NCI-H128 (cell line): Measurements from ENCODE around the gene ASMTL.
"Not testable (repeated sequence)": the region's sequence is repeated elsewhere in the genome, so short reads cannot be mapped to it uniquely, and the experiment has no call there.

Experiments
- DNase-seq: peaks from one replicate; lab custom pipeline; 2025; ENCODE audit not compliant: unreplicated experiment; lab: John Stamatoyannopoulos, UW

ASMTL gene

DNA sequence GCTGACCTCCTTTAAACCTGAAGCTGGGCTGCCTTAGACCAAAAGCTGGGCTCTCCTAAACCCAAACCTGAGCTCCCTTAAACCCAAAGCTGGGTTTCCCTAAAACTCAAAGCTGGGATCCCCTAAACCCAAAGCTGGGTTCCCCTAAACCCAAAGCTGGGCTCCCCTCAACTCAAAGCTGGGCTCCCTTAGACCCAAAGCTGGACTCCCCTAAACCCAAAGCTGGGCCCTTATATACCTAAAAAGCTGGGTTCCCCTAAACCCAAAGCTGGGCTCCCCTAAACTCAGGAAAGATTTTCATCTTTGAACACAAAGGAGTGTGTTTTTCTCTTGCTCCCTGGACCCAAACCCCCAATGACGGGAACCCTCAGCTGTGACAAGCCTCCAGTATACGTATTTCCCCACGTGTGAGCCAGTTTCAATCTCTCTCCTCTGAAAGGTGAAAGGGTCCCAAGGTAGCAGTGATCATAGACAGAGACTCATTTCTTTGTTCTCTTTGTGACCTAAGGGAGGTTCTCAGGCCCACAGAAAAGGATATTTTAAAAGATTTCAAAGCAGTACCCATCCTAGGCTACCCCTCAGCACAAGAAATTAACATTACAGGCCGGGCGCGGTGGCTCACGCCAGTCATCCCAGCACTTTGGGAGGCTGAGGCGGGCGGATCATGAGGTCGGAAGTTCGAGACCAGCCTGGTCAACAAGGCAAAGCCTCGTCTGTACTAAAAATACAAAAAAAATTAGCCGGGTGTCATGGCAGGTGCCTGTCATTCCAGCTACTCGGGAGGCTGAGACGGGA, 31.3 kb upstream of the ASMTL start:
- DNase-seq = no peak

DNA sequence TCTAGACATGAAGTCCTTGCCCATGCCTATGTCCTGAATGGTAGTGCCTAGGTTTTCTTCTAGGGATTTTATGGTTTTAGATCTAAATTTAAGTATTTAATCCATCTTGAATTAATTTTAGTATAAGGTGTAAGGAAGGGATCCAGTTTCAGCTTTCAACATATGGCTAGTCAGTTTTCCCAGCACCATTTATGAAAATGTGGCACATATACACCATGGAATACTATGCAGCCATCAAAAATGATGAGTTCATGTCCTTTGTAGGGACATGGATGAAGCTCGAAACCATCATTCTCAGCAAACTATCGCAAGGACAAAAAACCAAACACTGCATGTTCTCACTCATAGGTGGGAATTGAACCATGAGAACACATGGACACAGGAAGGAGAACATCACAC, 29.8 kb upstream of the ASMTL start:
- DNase-seq = not testable (repeated sequence)

DNA sequence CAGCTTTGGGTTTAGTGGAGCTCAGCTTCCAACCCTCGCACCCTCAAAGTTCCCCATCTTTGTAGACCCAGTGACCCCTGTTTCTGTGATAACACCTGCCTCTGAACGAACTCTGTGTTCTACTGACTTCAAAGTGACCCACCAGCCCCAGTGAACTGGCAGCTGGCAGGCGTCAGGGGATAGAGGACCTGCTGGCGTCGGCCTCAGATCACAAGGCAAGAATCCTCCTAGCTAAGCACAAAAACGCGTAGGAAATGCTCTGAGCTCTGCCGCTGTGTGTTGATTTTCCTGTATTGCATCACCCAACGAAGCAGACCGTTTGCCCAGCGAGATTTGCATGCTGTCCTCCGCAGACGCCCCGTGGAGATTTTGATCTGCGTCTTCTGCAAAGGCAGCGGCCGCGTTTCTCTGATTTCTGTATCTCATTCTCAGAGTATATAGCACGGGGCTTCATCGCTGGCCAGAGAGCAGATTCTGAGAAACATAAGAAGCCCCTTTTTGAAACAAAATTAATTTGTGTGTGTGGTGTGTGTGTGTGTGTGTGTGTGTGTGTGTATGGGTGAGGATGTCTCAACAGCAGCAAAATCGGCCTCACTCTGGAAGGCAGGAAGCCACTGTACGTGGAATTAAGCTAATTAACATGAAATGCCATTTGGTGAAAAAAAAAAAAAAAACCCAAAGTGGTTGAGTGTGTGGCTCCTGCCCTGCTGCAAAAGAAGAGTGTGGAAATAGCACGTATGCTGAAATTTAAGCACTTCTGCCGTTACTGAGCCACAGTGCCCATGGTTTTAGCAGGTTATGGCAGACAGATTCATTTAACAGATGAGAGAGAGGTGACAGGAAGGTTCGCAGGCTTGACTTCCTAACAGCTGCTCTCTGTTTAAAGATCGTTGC, 29.2 kb upstream of the ASMTL start:
- no peak for DNase-seq

DNA sequence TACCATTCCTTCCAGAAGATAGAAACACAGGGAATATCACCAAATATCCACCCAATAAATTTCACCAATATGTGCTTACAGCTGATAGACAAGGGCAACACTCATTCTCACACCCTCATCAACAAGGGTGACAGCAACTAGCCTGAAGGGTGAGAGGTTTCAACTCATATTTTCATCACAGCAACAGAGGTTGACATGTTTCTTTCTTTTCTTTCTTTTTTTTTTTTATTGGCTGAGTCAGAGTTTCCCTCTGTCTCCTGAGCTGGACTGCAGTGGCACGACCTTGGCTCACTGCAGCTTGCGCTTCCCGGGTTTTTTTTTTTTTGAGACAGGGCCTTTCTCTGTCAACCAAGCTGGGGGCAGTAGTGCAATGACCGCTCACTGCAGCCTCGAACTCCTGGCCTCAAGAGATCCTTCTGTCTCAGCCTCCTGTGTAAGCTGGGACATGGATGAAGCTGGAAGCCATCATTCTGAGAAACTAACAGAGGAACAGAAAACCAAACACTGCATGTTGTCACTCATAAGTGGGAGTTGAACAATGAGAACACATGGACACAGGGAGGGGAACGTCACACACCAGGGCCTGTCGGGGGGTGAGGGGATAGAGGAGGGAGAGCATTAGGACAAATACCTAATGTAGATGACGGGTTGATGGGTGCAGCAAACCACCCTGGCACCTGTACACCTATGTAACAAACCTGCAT, 27.5 kb upstream of the ASMTL start:
- no peak for DNase-seq

DNA sequence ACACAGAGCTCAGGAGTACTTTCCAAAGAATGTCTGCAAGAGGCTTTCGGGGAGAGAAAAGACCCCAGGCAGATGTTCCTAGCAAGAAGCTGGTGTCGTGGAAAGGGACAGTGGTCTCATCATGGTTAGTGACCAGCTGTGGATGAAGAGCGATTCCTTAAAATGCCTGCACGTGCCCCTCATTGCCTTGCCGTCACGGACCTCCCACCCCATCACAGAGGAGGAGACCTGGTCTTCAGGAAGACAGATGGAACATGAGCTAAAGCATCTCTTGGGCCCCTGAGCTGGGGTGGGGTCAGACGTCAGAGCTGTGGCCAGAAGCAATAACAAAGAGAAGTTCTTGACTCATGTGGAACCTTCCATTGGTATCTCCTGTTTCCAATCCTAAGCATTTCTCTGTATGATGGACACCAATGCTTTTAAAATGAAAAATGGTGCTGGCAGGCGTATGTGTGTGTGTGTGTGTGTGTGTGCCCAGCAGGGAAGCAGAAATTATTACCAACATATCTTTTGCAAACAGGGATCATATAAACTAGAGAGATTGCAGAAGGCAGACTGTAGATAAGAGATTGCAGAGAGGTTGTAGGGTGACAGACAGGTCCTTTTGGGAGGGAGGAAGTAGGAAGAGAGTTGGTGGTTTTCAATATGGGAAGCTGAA, 25.2 kb upstream of the ASMTL start:
- DNase-seq = no peak

DNA sequence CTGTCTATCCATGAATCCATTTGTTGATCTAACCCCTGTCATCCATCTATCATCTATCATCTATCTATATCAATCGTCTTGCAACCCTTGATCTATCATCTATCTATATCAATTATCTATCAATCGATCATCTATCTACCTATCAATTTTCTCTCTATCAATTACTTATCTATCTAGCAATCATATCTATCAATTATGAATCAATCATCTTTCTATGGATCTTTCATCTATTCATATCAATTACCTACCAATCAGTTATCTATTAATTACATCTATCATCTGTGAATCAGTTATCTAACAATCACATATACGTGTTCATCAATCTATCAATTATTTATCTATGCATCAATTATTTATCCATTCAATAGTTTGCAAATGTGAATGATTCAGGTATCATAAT, 24.5 kb upstream of the ASMTL start:
- no peak for DNase-seq

DNA sequence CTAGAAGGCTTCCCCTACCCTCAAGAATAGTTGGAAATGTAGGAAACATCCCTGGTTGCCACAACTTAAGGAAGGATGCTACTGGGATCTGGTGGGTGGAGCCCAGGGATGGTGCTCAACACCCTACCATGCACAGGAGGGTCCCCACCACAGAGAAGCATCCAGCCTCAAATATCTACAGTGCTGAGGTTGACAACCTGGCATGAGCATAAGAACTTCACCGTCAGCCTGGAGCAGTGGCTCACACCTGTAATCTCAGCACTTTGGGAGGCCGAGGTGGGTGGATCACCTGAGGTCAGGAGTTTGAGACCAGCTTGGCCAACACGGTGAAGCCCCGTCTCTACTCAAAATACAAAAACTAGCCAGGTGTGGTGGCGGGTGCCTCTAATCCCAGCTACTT, 24.0 kb upstream of the ASMTL start:
- DNase-seq = no peak

DNA sequence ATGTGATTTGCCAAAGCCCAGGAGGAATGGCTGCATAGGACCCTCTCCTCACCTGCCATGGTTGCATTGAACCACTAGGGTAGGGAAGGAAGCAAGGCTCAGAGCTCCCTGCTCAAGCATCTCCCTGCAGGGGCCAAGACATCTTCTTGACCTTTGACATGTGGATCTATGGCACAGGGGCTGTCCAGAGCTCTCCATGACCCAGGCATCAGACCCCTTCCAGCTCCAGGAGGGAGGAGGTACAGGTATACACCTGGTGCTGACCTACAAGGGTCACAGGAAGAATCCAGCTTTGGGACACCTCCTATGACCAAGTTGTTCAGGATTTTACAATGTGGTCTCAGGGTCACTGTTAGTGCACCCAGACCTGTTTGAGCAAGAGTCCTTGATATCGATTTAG, 23.2 kb upstream of the ASMTL start:
- no peak for DNase-seq

DNA sequence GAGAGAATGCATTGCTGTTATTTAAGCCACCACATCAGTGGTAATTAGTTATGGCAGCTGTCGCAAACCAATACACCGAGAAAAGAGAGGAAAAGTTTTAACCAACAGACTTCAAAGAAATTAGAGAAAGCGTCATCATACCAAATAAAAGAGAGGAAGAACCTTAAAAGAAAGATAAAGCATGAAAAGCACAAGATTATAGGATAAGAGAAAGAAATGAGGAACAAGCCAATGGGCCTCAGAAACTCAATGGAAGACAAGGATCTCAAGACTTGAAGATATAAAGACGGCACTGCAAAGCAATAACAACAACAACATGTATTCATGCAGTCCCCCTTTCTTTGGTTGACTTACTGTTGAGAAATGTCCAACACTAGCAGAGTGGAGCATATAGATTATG, 22.8 kb upstream of the ASMTL start:
- no peak for DNase-seq

DNA sequence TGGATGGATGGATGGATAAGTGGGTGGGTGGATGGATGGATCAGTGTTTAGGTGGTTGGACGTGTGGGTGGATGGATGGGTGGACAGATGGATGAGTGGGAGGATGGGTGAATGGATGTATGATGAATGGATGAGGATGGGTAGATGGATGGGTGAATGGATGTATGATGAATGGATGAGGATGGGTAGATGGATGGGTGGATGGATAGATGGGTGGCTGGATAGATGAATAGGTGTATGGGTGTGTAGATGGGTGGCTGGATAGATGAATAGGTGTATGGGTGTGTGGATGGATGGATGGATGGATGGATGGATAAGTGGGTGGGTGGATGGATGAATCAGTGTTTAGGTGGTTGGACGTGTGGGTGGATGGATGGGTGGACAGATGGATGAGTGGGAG, 21.9 kb upstream of the ASMTL start:
- not testable (repeated sequence) for DNase-seq

DNA sequence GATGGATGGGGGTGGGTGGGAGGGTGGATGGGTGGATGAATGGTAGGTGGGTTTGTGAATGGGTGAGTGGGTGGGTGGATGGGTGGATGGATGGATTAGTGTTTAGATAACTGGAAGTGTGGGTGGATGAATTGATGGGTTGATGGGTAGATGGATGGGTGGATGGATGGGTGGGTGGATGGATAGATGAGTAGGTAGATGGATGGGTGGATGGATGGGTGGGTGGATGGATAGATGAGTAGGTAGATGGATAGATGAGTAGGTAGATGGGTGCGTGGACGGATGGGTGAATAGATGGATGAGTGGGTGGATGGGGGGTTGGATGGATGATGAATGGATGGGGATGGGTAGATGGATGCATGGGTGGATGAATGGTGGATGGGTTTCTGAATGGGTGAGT, 20.3 kb upstream of the ASMTL start:
- DNase-seq = no peak

DNA sequence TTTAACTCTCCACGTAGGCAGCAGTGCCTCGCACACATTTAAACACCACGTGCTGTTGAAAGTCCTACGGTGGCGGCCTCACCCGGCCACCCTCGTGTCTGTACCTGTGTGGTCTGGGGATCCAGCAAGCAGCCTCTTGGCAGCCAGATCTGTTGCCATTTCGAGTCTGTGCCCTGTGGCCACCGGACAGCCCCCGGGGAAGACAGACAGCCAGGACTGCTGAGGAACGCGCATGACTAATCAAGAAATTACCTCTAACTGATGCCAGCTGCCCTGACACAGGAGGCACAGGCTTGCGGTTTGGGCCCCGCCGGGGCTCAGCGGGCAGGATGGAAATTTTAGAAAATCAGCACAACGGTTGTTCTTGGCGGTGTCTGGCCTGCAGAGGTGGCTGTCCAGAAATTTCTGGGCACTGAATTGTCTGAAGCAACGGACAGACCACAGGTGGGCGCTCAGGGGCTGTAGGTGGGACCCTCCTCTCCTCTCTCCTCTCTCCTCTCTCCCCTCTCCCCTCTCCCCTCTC, 15.6 kb upstream of the ASMTL start:
- no peak for DNase-seq

DNA sequence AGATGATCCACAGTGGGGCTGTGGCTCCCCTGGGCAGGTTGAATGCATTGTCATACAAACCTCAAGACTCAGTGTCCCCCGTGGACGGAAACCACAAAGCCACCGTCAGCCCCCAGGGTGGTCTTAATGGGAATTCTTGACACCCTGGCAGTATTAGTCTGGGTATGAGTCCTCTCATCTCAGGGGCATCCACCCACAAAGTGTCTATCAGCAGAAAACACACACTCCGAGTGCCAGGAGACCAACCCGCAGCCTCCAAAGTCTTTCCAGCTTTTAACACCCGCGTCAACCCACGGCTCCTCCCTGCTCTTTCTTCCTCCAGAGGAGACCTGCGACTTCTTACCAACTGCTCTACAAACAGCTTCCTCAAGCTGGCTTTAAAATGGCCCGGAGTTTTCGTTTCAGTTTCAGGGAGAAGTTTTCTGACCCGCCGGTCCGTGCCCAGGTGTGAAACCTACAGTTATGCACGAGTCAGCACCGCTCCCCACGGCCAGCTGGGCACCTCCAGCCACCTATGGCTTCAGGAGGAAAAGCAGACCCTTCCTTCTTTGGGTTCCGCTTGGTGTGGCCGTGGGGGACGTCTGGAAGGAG, 14.4 kb upstream of the ASMTL start:
- no peak for DNase-seq

DNA sequence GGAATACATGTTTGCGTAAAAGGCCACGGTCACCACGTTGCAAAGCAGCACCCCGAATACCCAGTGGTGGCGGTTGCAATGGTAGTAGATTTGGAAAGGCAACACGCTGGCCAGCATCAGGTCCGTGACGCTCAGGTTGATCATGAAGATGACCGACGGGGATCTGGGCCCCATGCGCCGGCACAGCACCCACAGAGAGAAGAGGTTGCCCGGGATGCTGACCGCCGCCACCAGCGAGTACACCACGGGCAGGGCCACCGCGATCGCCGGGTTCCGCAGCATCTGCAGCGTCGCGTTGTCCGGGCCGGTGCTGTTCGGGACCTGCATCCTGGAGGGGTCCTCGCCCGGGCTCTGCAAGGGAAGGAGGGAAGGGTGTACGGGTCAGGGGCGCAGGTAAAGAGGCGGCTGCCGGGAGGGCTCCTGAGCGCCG, 13.5 kb upstream of the ASMTL start:
- DNase-seq = no peak

DNA sequence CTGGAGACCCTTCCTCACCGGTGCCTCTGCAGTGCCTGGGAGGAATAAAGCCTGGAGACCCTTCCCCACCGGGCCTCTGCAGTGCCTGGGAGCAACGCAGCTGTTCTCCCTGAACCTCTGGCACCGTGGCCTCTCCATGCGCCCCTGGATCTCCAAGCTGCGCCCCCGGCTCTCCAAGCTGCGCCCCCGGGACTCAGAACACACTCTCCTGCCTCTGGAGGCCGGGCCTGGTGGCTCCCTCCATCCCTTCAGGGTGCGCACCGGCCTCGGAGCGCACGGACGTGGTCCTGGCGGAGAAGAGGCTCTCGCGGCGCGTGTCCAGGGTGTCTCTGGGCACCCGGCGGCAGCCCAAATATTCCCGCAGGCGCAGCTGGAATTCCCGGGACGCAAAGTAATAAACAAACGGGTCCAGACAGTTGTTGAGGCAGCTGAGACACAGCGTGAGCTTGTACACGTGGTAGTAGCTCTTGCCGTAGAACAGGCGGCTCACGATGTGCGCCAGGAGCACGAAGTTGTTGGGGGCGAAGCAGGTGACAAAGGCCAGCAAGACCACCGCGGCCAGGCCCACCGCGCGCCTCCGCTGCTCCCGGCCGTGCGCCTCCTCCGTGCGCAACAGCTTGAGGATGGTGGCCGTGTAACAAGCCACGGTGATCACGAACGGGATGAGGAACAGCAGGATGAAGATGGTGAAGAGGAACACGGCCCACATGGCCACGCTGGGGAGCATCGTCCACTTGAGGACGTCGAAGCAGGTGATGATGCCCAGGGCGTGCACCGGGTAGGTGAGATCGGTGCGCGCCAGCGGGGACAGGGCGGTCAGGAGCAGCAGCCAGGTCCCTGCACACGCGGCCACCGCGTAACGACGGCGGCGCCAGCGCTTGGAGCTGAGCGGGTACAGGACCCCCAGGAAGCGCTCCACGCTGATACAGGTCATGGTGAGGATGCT, 12.8 kb upstream of the ASMTL start:
- no peak for DNase-seq

DNA sequence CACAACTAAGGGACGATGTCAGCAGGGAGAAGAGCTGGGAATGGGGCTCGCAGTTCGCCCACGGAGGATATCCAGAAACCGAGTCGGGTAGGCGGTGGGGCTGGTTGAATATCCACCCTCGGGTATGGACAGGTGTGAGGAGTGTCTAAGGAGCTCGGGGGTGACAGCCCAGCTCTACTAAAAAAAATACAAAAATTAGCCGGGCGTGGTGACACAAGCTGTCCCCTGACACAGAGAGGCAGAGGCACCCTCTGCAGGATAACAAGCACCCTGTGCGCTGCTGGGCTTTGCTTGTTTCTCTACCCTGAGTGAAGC, 12.2 kb upstream of the ASMTL start:
- no peak for DNase-seq

DNA sequence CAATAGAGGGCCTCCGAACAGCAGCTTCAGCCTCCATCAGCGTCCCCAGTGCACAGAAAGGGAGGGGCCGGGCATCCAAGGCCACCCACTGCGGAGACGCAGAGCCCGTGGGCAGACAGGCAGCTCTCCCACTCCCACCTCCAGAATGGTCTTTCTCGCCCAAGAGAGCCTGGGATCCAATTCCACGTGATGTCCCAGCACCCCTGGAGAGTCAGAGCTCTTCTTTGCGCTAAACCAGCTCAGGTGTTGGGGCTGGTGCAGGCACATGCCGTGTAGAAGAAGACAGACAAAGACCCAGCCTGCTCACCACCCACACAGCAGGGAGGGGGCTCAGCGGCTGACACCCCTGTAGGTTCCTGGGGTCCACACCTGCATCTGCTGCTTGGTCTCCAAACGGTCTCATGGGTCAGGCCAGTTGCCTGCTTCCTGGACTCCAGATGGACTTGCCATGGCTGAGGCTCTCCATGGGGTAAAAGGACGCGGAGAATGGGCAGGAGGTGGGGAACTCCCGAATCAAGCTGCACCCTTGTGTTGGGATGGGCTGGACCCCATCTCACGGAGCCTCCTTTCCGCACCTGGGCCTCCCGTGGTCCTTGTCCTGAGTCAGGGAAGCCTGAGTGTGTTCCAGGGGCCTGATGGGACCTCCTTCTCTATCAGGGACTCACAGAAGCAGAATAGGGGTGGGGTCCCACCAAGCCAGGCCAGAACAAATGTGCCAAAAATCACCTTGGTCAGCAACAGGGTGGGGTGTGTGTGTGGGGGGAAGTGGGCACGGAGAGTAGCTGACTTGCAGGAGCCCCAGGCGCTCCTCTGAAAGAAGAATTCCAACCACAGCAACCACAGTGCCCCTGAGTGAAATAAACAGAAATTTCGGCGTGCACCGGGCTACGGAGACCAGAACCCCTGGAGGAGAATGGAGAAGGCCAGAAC, 11.6 kb upstream of the ASMTL start:
- DNase-seq = no peak

DNA sequence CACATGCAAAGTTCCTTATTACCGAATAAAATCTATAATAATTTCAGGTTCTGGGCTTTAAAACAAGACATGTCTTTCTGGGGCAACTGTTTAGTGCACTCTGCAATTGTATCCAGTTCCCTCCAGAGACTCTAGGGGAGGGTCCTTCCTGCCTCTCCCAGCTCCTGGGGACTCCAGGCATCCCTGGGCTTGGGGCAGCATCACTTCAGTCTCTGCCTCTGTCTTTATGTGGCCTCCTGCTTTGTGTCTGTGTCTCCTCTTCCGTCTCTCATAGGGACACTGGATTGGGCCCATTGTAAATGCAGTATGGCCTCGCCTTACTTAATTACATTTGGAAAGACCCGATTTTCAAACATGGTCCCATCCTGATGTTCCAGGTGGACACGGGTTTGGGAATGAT, 10.9 kb upstream of the ASMTL start:
- no peak for DNase-seq
